CD4-positive, alpha-beta T cell treated with Interleukin-2 at 100 ng/mL for 4 hours (primary cell): ENCODE data around the gene AMFR.

Experiments
- DNase-seq: peaks from one replicate; pipeline ENCODE4 v3.0.0-alpha.2; 2020; ENCODE audit warnings: low spot score

The AMFR gene

GRCh38 chr16:56330476-56330875 is 94.9 kb downstream of the AMFR start:
- no peak for DNase-seq

- DNase-seq = no peak
Observed at GRCh38 chr16:56329887-56330286, 95.5 kb downstream of the AMFR start.

GRCh38 chr16:56328276-56329022 is 96.9 kb downstream of the AMFR start:
- no peak for DNase-seq

- DNase-seq = no peak
Observed at GRCh38 chr16:56327929-56328258, 97.5 kb downstream of the AMFR start.

- DNase-seq = no peak
Observed at GRCh38 chr16:56327071-56327928, 98.0 kb downstream of the AMFR start.

- no peak for DNase-seq
Observed at GRCh38 chr16:56325956-56326355, 99.4 kb downstream of the AMFR start.

- DNase-seq = no peak
Observed at GRCh38 chr16:56324406-56324805, 100.9 kb downstream of the AMFR start.

- no peak for DNase-seq
Observed at GRCh38 chr16:56321571-56321970, 103.8 kb downstream of the AMFR start.

GRCh38 chr16:56320811-56321558 is 104.4 kb downstream of the AMFR start:
- no peak for DNase-seq

GRCh38 chr16:56320056-56320455 is 105.3 kb downstream of the AMFR start:
- no peak for DNase-seq

GRCh38 chr16:56319376-56319775 is 106.0 kb downstream of the AMFR start:
- DNase-seq = no peak

GRCh38 chr16:56318827-56319140 is 106.6 kb downstream of the AMFR start:
- DNase-seq = no peak

GRCh38 chr16:56317998-56318826 is 107.1 kb downstream of the AMFR start:
- peak; percentile 81 for DNase-seq

- DNase-seq = no peak
Observed at GRCh38 chr16:56316545-56316944, 108.8 kb downstream of the AMFR start.

- DNase-seq = no peak
Observed at GRCh38 chr16:56315955-56316354, 109.4 kb downstream of the AMFR start.

- no peak for DNase-seq
Observed at GRCh38 chr16:56314244-56314850, 111.0 kb downstream of the AMFR start.

- no peak for DNase-seq
Observed at GRCh38 chr16:56312556-56312955, 112.8 kb downstream of the AMFR start.

GRCh38 chr16:56312028-56312300 is 113.4 kb downstream of the AMFR start:
- no peak for DNase-seq
